Measurements from ENCODE around the gene ZYX.
"Not testable (repeated sequence)": the region's sequence is repeated elsewhere in the genome, so short reads cannot be mapped to it uniquely, and the experiment has no call there.

The ZYX gene

GRCh38 chr7:143399642-143400041 is 18.5 kb downstream of the ZYX start:
- no peak for DNase-seq

GRCh38 chr7:143401265-143401664 is 20.1 kb downstream of the ZYX start:
- no peak for DNase-seq

- not testable (repeated sequence) for DNase-seq
These were observed 21.1 kb downstream of the ZYX start for GRCh38 chr7:143402233-143402632.

GRCh38 chr7:143405173-143406001 is 24.2 kb downstream of the ZYX start:
- DNase-seq, result peak in 1 of 2 experiments; percentile 51

DNA sequence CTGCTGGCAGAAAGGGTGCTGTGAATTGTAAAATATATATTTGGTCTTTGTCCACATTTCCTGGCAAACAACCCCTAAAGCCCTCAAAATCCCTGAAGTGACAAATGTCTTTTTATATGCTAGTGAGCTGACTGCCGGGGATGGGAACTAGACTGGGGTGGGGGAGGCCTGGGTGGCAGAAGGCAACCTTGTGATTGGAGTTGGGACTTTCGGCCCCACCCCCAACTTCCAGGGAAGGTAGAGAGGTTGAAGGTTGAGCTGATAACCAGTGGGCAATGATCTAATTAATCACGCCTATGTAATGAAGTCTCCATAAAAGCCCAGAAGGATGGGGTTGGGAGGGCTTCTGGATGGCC is 24.8 kb downstream of the ZYX start:
- DNase-seq, result peak; percentile 35 to 60

GRCh38 chr7:143407287-143408251 is 26.4 kb downstream of the ZYX start:
- no peak for DNase-seq

- no peak for DNase-seq
These were observed 27.1 kb downstream of the ZYX start for GRCh38 chr7:143408252-143408685.

GRCh38 chr7:143408686-143409561 is 27.8 kb downstream of the ZYX start, which contains the start of gene EPHA1:
Gene EPHA1 (minus strand): TSS chr7:143408856. CDS start chr7:143408805, 51 bp downstream.
- DNase-seq, result peak; percentile 33 to 52

GRCh38 chr7:143410521-143411004 is 29.4 kb downstream of the ZYX start:
- DNase-seq, result no peak

- no peak for DNase-seq
These were observed 31.0 kb downstream of the ZYX start for GRCh38 chr7:143411976-143412708.

- DNase-seq, result no peak
These were observed 32.0 kb downstream of the ZYX start for GRCh38 chr7:143413123-143413522.

GRCh38 chr7:143415209-143415608 is 34.1 kb downstream of the ZYX start:
- not testable (repeated sequence) for DNase-seq

DNA sequence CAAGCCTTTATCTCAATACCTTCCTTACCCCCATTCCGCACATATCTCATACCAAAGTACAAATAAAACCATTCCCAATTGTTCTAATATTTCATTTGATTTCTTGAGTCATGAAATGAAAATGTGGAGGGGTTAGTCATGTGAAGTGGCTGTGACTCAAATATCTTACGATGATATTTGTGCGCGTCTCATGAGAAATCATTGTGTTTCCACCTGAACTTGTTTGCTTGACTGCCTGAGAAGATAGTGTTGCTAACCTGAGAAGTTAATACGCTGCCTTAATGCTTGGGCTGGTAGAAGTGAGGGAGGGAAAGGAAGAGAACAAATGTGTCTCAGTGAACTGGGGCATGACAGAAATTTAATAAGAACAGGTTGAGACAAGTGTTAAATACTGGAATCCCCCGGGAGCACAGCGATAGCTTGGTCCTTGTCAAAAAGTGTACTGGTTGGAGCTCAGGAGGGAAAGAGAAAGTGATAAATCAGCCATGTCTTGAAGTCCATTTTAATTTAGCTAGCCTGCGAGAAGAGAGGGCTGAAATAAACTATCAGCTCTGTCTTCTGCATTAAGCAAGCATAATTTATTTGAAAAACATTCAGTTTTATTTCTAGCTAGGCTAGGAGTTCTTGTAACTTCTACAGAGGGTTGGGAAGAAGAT is 34.7 kb downstream of the ZYX start:
- no peak for DNase-seq

- DNase-seq, result peak; percentile 42 to 57
These were observed 35.5 kb downstream of the ZYX start for GRCh38 chr7:143416565-143417149.

DNA sequence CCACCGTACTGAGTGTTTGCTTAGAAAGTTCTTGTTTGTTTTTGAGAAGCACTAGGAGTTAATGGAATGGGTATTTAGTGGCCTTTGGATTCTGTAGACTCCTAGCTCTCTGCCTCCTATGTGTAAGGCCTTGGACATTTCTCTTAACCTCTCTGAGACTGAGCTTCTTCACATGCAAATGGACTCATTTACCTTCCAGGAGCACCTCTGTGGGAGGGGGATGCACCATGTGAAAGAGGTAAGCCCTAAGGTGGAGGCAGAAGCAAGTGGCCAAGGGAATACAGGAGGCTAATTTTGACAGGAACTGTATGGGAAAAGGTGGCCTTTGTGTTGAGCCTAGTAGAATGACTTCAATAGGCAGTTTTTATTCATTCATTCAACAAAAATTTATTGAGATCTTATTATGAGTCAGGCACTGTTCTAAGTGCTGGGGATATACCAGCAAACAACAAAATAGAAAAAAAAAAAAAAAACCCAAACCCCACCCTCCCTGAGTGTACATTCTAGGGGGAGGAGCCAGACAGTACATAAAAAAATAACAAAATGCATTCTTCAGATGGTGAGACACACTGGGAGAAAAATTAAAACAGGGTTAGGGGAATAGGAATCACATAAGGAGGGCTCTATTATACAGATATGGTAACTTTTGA is 36.7 kb downstream of the ZYX start:
- no peak for DNase-seq

GRCh38 chr7:143418681-143419458 is 37.7 kb downstream of the ZYX start:
- DNase-seq, result no peak

DNA sequence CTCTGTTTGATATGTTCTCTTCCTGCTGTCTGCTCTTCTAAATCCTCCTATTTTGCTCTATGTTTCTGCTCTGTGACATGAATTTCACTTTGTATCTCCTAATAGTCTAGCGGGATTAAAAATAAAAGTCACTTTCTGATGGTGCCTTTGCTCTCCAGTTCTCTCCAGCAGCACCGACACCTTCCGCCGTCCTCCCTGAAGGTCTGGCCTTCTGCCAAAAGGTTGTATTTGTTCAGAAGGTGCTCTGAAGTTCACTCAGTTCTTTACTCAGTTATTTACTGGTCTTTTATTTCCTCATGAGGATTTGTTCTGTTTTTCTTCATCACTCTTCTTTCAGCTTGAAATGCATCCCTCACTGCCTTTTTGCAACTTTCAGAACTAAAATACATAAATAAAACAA is 38.7 kb downstream of the ZYX start:
- DNase-seq, result no peak

DNA sequence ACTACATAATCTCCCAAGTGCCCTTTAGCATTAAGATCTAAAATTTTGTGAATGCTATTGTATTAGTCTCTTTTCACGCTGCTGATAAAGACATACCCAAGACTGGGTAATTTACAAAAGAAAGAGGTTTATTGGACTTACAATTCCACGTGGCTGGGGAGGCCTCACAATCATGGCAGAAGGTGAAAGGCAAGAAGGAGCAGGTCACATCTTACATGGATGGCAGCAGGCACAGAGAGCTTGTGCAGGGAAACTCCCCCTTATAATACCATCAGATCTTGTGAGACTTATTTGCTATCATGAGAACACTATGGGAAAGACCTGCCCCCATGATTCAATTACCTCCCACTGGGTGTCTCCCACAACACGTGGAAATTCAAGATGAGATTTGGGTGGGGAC is 39.5 kb downstream of the ZYX start:
- DNase-seq, result not testable (repeated sequence)

GRCh38 chr7:143422033-143422432 is 40.9 kb downstream of the ZYX start:
- no peak for DNase-seq

All from NCI-H2081 (cell line).